GM18868 (cell line): ENCODE data around the gene GYPC.
"Not testable (repeated sequence)": the region's sequence is repeated elsewhere in the genome, so short reads cannot be mapped to it uniquely, and the experiment has no call there.

Experiments used
- ATAC-seq: cut with Tn5 transposase; IDR thresholded peaks from one replicate; pipeline ENCODE4 v1.9.1; 2021; ENCODE audit warnings: mild to moderate bottlenecking, moderate library complexity; ENCODE audit not compliant: unreplicated experiment

Gene GYPC

DNA sequence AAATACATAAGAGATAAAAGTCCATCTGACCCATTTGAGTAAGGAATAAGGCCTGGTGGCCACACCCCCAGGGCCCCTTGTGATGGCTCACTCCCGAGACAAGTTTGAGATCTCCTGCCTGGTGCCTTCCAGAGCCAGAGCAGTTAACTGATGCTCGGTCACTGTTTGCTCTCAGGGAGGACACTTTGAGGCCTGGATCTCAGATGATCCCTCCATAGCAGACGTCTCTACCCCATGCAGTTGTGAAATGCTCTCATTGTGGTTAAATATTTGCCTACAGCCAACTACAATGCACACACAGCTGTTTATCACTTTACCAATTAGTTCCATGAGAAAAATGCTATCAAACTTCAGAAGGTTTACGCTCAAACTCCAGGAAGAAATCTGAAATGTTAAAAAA lies 12.3 kb downstream of the GYPC start:
- ATAC-seq = no peak

DNA sequence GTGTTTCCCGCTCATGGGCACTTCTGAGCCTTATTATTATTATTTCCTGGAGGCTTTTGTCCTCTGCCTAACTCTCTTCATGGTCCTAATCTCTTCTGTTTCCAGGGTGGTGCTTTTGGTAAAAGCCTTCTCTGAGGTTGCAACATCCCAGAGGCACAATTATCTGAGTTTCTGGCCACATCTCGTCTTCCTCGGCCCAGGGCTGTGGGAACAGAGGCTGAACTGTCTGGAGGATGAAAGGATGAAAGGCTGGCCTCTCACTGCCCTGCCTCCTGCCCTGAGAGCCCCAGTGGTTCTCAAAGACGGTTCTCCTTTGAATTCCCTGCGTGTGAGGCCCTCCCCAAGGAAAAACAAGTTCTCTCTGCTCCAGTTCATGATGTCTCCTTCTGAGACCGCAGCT lies 13.8 kb downstream of the GYPC start:
- ATAC-seq = no peak

DNA sequence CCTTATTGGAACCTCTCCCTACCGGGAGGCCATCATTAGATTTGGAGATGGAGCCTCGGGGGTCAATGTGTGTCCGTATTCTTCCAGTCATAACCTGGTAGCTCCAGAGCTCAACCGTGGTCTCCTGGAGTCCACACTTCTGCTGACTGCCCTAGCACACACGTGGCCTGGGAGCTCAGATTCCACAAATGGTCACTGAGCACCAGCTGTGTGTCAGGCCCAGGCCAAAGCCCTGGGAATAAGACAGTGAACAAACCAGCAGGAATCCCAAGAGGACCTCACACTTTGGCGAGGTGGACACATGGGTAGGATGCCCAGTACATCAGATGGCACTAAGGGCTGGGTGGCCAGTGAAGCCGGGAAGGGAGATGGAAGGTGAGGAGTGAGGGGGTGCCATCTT lies 15.5 kb downstream of the GYPC start:
- no peak for ATAC-seq

DNA sequence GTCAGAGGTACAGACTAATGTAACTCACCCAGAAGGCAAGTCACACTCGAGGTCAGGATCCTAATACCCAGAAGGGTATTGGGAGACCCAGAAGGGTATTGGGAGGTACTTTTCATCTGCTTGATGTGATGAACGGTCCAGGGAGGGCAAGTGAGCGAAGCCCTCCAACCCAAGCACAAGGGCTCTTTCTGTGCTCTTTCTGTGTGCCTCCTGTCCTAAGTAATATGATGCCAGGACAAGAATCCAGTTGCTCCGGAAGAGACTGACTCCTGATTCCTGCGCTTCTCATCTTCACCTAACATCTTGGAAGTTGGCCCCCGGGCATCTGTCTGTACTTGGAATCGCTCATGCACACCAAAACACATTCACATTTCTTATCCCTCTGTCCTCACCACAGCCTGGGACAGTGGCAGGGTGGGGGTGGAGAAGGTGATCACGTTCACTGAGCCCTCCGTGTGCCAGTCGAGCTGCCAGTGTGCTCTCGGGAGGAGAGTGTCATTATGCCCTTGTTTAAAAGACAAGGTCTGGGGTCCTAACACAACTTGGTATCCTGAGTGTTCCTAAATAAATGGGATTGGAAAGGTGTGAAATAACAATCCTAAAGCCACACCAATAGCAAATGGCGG lies 17.1 kb downstream of the GYPC start:
- ATAC-seq = no peak

DNA sequence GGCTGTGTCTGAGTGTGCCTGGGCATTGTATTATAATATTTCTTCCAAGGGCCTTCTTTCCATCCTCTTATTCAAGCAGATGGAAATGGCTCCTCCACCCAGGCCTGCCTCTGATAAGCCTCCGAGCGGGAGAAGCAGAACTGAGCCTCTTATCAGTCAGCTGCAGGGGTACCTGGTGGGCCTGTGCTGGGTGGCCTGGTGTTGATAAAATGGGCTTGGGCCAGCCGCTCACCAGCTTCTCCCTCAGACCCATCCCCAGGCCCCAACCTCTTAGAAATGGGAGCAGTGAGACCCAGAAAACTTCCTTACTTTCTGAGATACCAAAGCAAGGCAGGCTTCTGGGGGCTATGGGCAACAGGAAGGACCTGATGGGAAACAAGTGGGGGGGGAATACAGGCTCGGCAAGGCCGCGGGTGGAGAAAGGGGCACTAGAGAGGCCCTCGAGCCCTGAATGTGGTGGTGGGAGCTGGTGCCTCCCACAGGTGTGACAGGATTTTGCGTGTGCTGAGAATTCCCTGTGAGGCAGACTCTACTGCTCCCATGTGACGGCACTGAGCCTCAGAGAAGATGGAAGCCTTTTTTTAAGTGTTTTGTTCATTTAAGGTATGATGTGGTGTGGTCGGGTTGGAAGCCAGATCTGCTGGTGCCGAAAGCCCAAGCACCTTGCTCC lies 18.3 kb downstream of the GYPC start:
- ATAC-seq = no peak

DNA sequence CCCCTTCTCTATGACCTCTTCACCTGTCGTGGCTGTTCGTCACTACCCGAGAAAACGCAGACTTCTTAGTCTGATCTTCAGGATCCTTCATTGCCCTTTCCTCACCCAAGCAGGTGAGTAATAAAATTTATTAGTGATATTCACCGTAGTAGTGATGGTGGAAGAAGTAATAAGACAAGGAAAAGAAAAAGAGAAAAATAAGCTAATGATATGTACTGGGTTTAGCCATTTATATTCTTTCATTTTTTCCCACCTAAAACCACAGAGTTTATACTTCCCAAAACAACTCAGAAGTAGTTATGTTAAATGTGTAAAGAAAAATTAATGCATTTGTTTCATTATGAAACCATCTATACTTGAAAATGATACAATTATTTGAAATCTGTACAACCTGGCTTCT lies 19.7 kb downstream of the GYPC start:
- no peak for ATAC-seq

DNA sequence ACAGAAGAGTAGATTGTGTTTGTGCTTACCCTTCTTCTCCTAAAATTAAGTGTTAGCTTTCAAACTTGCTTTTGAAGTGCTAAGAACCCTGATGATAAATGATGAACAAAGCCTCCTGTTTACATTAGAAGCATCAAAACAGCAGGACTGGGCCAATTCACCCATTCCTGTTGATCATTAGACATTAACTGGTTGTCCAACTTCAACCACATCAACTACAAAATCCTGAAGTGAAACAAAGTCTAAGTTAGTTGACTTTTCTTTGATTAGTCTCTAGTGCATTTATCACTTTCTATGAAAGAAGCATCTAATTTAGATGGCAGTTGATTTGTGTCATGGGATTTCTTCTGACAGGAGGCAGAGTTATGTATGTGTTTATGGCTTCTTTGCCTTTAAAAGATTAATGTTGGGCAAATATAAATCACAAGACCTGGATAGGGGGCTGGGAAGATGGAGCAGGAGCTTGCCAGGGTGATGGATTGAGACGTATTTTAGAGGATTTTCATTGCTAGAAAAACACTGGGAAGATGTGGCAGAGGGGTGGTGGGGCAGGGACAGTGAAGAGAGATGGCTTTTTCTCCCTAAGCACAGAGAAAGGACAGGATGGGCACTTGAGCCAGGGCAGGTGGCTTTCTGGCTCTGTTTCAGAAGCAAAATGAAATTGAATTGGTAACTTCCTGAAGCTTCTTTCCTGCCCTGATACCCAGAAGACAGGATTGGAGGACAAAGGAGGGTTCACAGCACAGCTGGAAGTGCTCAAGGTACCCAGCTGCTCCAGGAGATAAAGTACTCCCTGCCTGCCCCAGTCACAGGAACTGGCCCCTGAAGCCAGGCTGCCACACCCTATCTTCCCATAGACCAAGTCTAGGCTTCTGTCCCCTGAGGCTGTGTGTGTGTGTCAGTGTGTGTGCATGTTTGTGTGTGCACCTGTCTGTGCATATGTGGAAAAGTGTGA lies 20.5 kb downstream of the GYPC start:
- ATAC-seq = no peak

DNA sequence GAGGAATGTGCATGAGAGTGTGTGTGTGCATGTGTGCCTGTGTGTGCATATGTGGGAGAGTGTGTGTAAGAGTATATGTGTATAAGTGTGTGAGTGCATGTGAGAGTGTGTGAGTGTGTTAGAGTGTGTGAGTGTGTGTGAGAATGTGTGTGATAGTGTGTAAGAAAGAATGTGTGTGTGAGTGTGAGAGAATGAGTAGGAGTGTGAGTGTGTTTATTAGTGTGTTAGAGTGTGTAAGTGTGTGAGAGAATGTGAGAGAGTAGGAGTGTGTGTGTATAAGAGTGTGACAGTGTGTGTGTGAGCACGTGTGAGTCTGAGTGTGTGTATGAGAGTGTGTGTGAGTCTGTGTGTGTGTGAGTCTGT lies 21.2 kb downstream of the GYPC start:
- no peak for ATAC-seq

DNA sequence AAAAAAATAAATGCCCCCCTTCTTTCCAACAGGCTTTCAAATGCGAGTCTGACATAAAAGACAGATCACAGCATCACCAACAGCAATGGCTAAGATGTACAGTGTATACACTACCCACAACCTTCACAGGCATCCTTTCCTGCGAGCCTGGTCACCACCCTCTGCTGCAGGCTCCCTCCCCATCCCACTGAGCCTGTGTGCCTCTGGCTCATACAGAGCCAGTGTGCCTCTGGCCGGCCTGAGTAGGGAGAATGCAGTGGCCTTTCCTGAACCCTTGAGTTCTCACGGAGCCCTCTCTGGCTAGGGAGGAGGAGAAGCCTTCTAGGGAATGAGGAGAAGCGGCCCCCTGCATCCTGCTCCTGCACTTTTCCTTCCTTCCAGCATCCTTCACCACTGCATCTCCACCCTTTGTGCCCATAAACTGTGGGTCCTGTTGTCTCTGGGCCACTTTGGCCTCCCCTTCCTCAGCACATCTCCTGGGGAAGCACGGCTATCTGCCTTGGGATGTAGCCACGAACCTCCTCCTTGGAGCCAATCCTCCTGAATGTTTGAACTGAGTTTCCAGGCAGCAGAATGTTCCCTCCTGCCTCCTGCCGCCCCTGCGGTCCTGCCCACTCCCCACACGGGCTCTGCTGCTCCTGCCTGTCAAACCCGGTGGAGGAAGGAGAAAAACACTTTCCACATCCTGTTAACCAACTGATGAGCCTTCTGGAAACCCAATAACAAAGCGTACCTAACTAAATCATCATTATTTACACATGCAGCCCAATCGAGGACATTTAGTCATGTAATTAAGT lies 22.5 kb downstream of the GYPC start:
- no peak for ATAC-seq

DNA sequence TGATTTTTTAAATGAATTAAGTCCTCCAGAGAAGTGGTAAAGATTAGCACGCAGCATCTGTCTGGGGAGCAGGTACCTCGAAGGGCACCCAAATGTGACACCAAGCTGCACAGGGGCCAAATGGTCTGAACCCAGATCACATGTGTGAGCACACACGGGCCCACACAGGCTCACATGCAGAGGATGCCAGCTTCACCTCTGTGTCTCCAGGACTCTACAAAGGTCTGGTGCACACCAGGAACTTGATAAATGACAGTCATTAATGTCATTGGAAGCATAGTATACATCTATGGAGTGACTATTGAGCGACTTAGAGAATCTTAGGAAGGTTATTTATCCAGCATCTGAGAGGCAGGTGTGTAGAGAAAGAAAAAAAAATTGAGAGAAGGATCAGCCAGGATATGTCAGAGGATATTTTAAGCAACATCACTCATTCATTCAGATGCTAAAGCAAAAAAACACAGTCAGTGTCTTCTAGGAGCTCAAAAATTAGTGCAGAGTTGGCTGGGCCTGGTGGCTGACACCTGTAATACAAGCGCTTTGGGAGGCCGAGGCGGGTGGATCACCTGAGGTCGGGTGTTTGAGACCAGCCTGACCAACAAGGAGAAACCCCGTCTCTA lies 23.2 kb downstream of the GYPC start:
- no peak for ATAC-seq

DNA sequence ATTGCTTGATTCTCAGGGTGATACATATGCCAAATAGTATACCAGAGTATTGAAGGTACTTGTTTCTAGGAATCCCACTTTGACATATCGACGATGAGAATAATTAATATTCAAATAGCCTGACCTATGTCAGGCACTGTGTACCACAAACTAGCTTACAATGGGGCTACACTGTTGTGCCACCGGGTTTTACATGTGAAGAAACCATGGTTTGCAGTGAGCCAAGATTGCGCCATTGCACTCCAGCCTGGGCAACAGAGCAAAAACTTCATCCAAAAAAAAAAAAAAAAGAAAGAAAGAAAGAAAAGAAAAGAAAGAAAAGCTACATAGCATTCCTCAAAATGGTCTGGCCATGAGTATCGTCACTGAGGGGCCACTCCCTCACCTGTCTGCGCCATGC lies 25.5 kb downstream of the GYPC start:
- ATAC-seq = no peak

DNA sequence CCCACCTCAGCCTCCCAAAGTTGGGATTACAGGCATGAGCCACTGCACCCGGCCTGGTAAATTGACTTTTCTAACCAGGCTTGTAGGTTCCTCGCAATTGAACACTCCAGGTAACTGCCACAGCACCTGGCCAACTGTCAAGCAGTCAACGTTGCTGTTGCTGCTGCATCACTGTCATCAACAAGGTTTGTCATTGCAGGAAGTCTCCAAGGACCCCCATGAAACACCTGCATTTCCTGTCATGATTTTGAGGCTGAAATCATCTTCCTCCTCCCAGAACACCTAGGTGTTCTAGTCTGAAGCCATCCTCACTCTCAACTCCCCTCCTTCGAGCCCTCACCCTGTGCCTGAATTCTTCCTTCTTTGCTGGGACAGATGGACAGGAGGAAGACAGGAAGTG lies 29.7 kb downstream of the GYPC start:
- no peak for ATAC-seq

DNA sequence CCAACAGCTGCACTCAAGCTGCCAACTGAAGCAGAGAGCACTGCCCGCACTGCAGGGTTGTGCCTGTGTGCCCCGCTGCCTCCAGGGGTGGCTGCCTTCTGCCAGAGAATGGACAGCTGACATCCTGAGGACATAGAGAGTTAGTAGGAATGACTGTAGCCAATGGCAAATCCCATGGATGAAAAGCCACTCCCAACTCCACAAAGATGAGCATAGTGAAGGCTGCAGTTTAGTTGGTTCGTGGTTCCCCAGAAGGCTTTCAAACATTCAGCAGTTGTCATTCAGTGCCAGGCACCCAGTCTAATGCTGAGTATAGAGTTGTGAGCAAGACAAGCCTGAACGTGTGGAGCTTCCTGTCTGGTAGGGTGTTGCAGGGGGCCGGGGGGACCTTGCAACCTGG lies 30.3 kb downstream of the GYPC start:
- ATAC-seq = no peak

DNA sequence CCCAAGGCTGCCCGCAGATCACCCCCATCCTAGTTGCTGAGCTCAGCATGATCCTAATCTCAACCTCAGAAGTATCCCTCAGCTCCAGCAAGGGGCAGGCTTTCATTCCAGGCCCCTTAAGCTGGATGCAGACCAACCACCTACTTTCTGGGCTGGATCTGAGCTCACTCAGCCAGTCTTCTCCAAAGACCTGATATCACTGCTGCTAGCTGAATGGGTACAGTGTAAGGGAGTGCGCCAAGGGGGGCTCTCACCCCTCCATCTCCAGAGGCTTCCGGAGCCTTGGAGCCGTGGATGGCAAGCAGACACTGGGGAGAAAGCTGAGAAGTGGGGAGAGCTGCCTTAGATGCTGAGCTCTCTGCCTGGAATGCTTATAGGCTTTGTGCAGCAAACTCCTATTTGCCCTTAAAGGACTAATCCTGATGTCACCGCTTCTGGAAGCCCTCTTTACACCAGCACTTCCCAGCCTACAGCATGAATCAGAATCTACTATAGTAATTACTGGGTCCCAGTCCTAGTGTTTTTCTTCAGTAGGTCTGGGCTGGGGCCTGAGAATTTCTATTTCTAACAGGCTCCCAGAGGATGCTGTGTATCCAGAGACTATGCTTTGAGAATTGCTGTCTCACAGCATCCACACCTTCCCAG lies 31.0 kb downstream of the GYPC start:
- ATAC-seq = no peak

DNA sequence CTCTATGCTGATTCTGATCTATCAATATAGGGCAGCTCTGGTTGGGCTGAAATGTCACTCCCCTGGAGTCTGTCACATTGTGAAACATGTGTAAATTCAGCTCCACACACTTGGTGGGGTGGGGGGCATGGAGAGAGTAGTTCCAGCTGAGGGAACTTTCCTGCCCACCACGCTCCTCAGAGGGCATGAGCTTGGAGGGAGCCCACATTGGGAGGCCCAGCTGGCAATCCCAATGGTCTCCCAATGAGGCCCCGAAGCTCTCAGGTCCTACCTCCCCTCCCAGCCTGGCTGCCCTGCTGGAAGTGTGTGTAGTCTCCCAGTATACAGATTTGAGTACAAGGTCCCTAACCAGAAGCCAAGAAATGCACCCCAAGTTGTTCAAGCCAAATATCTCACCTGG lies 31.5 kb downstream of the GYPC start:
- ATAC-seq = no peak

DNA sequence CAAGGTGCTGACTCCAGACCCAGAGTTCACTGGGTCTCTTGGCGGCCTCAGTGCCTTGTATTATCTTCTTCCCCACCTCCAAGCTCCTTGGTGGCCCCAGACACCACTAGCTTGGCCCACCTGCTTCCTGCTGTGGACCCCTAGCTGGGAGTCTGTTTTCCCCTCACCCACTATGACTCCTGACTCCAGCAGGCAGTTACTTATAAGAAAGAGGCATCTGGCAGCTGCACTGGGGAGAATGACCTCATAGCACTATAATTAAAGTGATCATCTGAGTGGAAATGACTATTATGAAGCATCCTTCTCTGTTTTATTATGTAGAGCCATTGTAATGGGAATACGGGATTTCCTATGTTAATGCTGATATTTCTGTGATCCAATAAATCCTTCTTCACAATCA lies 32.6 kb downstream of the GYPC start:
- ATAC-seq = not testable (repeated sequence)

DNA sequence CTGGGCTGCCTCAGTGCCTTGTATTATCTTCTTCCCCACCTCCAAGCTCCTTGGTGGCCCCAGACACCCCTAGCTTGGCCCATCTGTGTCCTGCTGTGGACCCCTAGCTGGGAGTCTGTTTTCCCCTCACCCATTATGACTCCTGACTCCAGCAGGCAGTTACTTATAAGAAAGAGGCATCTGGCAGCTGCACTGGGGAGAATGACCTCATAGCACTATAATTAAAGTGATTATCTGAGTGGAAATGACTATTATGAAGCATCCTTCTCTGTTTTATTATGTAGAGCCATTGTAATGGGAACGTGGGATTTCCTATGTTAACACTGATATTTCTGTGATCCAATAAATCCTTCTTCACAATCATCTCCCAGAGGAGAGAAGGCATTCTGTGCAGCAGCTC lies 36.3 kb downstream of the GYPC start:
- not testable (repeated sequence) for ATAC-seq

DNA sequence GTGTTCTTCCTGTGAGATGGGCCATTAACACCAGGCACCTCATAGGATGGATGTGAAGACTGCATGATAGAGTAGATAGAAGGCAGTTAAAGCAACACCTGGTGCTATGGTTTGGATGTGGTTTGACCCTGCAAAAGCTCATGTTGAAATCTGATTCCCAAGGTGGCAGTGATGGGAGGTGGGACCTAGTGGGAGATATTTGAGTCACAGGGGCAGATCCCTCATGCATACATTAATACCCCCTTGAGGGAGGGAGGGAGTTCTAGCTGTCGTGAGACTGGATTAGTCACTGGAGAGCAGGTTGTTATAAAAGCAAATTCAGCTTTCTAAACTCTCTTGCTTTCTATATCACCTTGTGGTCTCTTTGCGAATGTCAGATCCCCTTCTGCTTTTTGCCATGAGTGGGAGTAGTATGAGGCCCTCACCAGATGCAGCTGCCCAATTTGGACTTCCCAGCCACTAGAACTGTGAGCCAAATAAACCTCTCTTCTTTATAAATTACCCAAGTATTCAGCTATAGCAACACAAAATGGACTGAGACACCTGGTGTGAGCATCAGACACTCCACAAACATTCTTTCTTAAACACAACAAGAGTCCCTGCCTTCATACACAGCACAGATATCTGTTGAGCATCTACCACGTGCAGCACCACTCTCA lies 37.1 kb downstream of the GYPC start:
- not testable (repeated sequence) for ATAC-seq

DNA sequence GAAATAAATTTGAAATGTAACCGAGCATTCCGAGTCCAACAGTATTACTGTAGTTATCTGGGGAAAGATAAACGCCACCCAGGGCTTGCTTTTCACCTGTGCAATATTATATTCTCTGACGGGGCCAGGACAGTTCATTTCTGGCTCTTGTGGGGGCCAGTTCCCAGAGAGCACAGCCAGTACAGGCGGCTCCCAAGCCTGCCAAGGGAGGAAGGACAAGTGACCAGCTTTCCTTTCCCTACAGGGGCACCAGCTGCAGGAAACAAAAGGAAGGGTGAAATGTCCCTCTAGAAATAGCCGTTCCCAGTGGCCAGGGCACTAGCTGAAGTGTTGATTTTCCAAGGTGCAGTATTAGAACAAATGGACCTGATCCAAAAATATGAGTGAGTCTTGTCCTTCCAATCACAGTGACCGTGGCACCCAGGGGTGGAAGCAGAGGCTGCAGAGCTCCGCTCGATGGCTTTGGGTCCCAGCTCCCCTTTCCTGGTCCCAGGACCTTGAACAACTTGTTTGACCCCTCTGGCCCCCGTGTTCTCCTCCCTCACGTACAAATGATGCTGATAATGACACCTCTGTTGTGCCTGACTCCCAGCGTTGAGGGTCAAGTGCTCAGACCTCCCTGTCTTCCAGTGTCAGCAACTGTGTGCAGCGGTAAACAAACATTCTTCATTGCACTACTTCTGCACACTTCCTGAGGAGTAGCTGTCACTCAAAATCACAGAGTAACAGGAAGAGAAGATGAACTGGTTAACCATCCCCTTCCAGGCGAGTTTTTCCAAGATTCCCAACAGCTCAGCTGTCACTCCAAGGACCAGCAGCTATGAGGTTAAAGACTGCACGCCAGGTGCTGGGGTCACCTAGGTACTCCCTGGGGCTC lies 40.9 kb downstream of the GYPC start:
- ATAC-seq = no peak
